ENCODE results near the gene TIRAP.
A peak's percentile ranks its signal among the peaks of the same experiment; 100 is the strongest.

Gene TIRAP

DNA sequence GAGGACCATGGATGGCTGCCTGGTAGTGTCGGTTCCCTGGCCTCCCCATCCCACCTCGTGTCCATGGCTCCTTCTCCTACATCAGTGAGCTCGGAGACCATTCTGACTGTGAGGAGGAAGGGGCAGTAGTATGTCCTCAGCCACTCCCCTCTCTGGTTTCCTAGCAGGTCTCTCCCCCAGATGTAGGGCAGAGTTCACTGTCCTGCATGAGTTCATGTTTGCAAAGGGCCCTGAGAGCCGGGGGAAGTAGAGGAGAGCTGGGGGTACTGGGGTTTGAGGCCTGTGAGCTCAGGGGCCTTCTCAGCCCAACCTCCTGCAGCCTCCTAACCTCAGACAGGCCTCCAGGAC, 54.2 kb downstream of the TIRAP start:
- DNase-seq = no peak
- no peak for TF ChIP-seq POLR2A (IDR thresholded peaks at IDR 0.05; ENCODE audit: low read length)
- TF ChIP-seq GATA1 (IDR thresholded peaks at IDR 0.05; ENCODE audit: low read depth, low read length) = no peak

DNA sequence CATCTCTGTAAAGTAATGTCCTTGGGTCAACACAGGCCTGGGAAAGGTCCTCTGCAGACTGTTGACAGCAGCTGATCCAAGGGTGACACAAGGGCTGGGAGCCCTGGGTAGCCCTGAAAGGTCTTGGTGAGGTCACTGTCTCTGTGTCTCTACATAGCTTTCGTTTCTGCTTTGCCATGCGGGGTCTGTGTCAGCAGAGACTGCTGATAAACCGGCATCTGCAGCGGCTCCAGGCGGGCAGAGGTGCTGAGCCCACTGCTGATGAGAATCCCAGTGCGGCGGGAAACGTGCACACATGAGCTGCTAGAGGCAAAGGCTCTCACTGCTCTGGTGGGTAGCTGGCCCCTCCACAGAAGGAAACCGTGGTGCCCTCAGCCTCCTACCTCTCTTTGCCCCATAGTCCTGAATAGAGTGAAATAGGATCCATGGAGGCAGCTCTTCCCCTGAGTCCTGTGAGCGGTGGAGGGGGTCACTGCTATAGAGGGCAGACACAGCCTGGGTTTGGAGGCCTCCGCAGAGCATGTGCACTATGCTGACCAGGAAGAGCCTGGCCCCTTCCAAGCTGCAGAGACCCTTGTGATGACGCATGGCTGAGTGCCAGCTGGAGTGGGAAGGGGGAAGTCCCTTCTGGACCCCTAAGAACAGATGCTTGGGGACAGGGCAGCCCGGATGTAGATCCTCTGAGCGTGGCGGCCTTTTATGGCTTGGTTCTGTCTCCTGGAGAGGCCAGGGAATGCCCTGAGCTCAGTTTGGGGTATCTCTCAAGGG, 54.8 kb downstream of the TIRAP start:
- peak in 1 of 2 experiments; percentile 36 for DNase-seq
- no peak for TF ChIP-seq POLR2A (IDR thresholded peaks at IDR 0.05; ENCODE audit: low read length)
- TF ChIP-seq GATA1 (IDR thresholded peaks at IDR 0.05; ENCODE audit: low read depth, low read length) = no peak

- DNase-seq = no peak
- TF ChIP-seq POLR2A (IDR thresholded peaks at IDR 0.05; ENCODE audit: low read length) = no peak
- TF ChIP-seq GATA1 (IDR thresholded peaks at IDR 0.05; ENCODE audit: low read depth, low read length) = no peak
These were observed 55.6 kb downstream of the TIRAP start for GRCh38 chr11:126338346-126339055.

DNA sequence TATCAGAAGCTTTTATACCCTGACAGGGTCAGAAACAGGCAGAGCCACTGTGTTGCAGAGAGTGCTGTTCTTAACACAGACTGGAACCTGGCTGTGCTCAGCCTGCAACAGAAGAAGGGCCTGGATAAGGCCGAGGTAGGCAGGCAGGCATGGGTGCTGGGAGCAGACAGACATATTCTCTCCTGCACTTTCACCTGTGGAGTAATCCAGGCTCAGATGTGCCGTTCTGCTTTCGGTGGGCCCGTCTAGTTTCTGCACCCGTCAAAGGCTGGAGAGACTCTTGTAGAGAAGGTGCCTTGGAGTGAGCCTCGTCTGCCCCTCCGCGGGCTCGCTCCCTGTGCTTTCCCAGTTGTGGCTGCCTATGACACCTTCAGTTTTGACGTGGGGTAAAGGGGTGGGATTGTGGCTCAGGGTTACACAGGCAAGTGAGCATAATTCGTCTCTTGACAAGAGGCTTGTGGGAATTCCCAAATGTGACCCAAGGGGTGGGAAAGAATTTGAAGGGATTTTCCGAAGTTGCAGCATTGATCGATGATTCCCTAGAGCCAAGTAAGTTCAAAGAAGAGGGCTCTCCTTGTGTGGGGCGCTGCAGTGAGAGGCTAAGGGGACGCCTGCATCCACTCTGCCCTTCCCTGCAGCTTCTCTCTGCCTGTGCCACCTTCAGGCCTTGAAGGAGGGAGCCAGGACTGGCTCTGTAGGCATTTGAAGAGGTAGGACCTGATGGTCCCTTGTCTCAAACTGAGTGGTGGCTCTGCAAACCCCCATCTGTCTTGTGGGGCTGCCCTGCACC, 56.4 kb downstream of the TIRAP start:
- TF ChIP-seq GATA1 (IDR thresholded peaks at IDR 0.05; ENCODE audit: low read depth, low read length) (no peak), POLR2A (IDR thresholded peaks at IDR 0.05; ENCODE audit: low read length) (no peak)
- no peak for DNase-seq

- no peak for DNase-seq
These were observed 57.1 kb downstream of the TIRAP start for GRCh38 chr11:126339863-126340434.

GRCh38 chr11:126340960-126341606, 58.2 kb downstream of the TIRAP start:
- TF ChIP-seq GATA1 (IDR thresholded peaks at IDR 0.05; ENCODE audit: low read depth, low read length) (no peak), POLR2A (IDR thresholded peaks at IDR 0.05; ENCODE audit: low read length) (no peak)
- DNase-seq = no peak

More at GRCh38 chr11:126339863-126340434, 57.1 kb downstream of the TIRAP start:
- TF ChIP-seq POLR2A (IDR thresholded peaks at IDR 0.05; ENCODE audit: low read length) = no peak
- TF ChIP-seq GATA1 (IDR thresholded peaks at IDR 0.05; ENCODE audit: low read depth, low read length) = no peak

DNA sequence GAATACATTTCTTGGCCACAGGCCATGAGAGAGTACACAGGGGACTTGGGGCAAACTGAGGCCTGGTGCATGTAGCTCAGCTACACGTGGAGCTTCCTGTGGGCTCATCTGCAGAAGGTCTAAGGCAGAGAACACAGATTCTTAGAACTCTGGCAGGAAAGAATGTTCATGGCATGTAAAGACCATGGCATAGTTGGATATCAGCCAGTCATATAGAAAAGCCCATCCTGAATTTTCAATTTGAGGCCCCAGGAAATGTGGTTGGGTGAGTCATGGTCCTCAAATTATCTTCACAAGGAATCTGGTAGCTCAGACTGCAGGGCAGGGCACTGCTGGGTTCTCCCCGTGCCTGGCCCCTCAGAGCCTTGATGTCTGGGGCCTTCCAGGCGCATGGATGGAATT, 58.9 kb downstream of the TIRAP start:
- DNase-seq = peak; percentile 57 to 77
- TF ChIP-seq GATA1 (IDR thresholded peaks at IDR 0.05; ENCODE audit: low read depth, low read length) (no peak), POLR2A (IDR thresholded peaks at IDR 0.05; ENCODE audit: low read length) (no peak)

DNA sequence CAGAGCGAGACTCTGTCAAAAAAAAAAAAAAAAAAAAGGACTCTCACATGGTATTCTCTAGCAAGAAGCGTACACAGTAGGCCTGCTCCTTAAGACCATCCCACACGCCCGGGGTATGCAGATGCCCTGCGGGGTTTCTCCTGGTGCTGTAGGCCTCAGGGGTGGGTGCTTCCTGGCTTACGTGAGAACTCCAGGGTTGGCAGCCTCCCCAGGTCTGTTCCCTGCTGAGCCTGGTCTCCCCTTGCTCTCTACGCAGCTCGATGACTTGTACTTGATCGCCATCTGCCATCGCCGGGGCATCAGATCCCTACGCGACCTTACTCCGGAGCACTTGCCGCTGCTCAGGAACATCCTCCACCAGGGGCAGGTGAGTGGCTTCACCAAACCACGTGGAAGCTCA, 60.2 kb downstream of the TIRAP start:
- no peak for DNase-seq
- TF ChIP-seq POLR2A (IDR thresholded peaks at IDR 0.05; ENCODE audit: low read length) (no peak), GATA1 (IDR thresholded peaks at IDR 0.05; ENCODE audit: low read depth, low read length) (no peak)
